HCT116 (cell line): Measurements from ENCODE around the gene SH3D19. TPM values are rescaled to one million over a fixed set of nuclear protein-coding genes. Genes with fewer than 3 reads are reported as not detected.

ENCODE experiments used
- ATAC-seq: fragments of 200-7000 bp; cut with Tn5 transposase; 2 replicates; pipeline ENCODE4 v1.9.1; 2020; ENCODE audit warnings: mild to moderate bottlenecking, moderate library complexity
- BruUV-seq: library from RNA; stranded (reverse); fragments of 400-500 nt; replicated peaks from 2 replicates; lab custom pipeline; 2021; lab: Mats Ljungman, UMichigan
- CTCF ChIA-PET: fragments of 300-600 bp; sonication (Branson Sonifier 250); formaldehyde crosslinking; loops from one replicate; lab custom pipeline; 2021; ENCODE audit warnings: antibody characterized with exemption; lab: Charles Lee
- POLR2A ChIA-PET: fragments of 300-600, 350-600 bp; sonication (Branson Sonifier 250); formaldehyde crosslinking; loops from one replicate; lab custom pipeline; 2021; ENCODE audit warnings: antibody characterized with exemption; lab: Charles Lee
- RAD21 ChIA-PET, 2 experiments: fragments of 300-600 bp; sonication (Branson Sonifier 250); formaldehyde crosslinking; loops; one replicate each; lab custom pipeline; 2023; ENCODE audit warnings: low total read pairs in 2 of 2; ENCODE audit not compliant: uncharacterized antibody in 2 of 2, unreplicated experiment in 2 of 2, low non-redundant PET in 1 of 2; lab: Charles Lee
- DNase-seq: peaks from one replicate; pipeline ENCODE4 v3.0.0-alpha.2; 2010; ENCODE audit warnings: low read depth, low spot score
- H2AFZ ChIP-seq: fragments of 200-600 bp; shearing (Covaris generic), sonication (generic); 2 replicates; pipeline ENCODE4 v1.6.1; 2017; ENCODE audit warnings: low read depth, mixed run types, mixed read lengths, antibody characterized with exemption, low read length; ENCODE audit not compliant: poor library complexity, severe bottlenecking
- H3K27ac ChIP-seq: 2 replicates; pipeline ENCODE4 v1.5.1; 2012; ENCODE audit warnings: low read depth, low read length
- H3K27me3 ChIP-seq: fragments of 200-600 bp; sonication (generic); 2 replicates; pipeline ENCODE4 v1.6.1; 2016; ENCODE audit warnings: mixed run types, low read length, mixed read lengths; ENCODE audit not compliant: insufficient read depth
- H3K36me3 ChIP-seq, 2 experiments: fragments of 200-500 bp in 1 of 2; fragments of 200-600 bp in 1 of 2; sonication (Bioruptor generic) in 1 of 2; sonication (generic) in 1 of 2; 2 replicates each; pipeline versions ENCODE4 v1.5.1 to v1.6.1; 2014 to 2016; ENCODE audit warnings: low read length in 2 of 2, inconsistent platforms in 1 of 2, mixed read lengths in 1 of 2, mixed run types in 1 of 2; ENCODE audit not compliant: insufficient read depth in 2 of 2, control insufficient read depth in 1 of 2
- H3K4me1 ChIP-seq, 2 experiments: fragments of 200-600 bp in 1 of 2; sonication (generic) in 1 of 2; 2 replicates each; pipeline versions ENCODE4 v1.5.1 to v1.6.1; 2012 to 2017; ENCODE audit warnings: low read length in 2 of 2, inconsistent platforms in 1 of 2, mild to moderate bottlenecking in 1 of 2, mixed read lengths in 1 of 2, mixed run types in 1 of 2, moderate library complexity in 1 of 2; ENCODE audit not compliant: insufficient read depth in 2 of 2, control insufficient read depth in 1 of 2
- H3K4me2 ChIP-seq: fragments of 200-600 bp; sonication (generic); 2 replicates; pipeline ENCODE4 v1.6.1; 2017; ENCODE audit warnings: mixed run types, low read length, mixed read lengths
- H3K4me3 ChIP-seq, 2 experiments: fragments of 200-600 bp in 1 of 2; sonication (generic) in 1 of 2; replicated peaks in 1 of 2; 2 replicates each; pipeline ENCODE4 v1.5.1; 2011 to 2016; ENCODE audit warnings: low read length in 2 of 2, control low read depth in 1 of 2, low read depth in 1 of 2, mild to moderate bottlenecking in 1 of 2, mixed read lengths in 1 of 2, mixed run types in 1 of 2
- H3K79me2 ChIP-seq: fragments of 200-600 bp; sonication (generic); 2 replicates; pipeline ENCODE4 v1.6.1; 2017; ENCODE audit warnings: mild to moderate bottlenecking, mixed run types, low read length, moderate library complexity, mixed read lengths; ENCODE audit not compliant: insufficient read depth
- H3K9ac ChIP-seq: fragments of 200-600 bp; sonication (generic); 2 replicates; pipeline ENCODE4 v1.6.1; 2016; ENCODE audit warnings: low read length, mixed read lengths
- H3K9me2 ChIP-seq: fragments of 200-600 bp; sonication (generic), shearing (Covaris generic); 2 replicates; pipeline ENCODE4 v1.6.1; 2017; ENCODE audit warnings: mixed run types, mild to moderate bottlenecking, moderate library complexity; ENCODE audit not compliant: insufficient read depth
- H3K9me3 ChIP-seq, 2 experiments: fragments of 200-500 bp in 1 of 2; fragments of 200-600 bp in 1 of 2; sonication (Bioruptor generic) in 1 of 2; sonication (generic) in 1 of 2; 2 replicates each; pipeline ENCODE4 v1.6.1; 2014 to 2017; ENCODE audit warnings: low read length in 2 of 2, mixed read lengths in 2 of 2, inconsistent platforms in 1 of 2, low read depth in 1 of 2, mild to moderate bottlenecking in 1 of 2, mixed run types in 1 of 2, moderate library complexity in 1 of 2; ENCODE audit not compliant: control insufficient read depth in 1 of 2, insufficient read depth in 1 of 2
- H4K20me1 ChIP-seq: fragments of 200-600 bp; sonication (generic), shearing (Covaris generic); 2 replicates; pipeline ENCODE4 v1.6.1; 2017; ENCODE audit warnings: mixed run types, mild to moderate bottlenecking, moderate library complexity; ENCODE audit not compliant: insufficient read depth
- CBX3 ChIP-seq: IDR thresholded peaks from 2 replicates; pipeline ENCODE4 v1.6.1; 2012; ENCODE audit warnings: low read depth
- EGR1 ChIP-seq: IDR thresholded peaks from 2 replicates; pipeline ENCODE4 v1.6.1; 2012; ENCODE audit warnings: low read depth
- EZH2phosphoT487 ChIP-seq: fragments of 200-600 bp; IDR thresholded peaks from 2 replicates; pipeline ENCODE4 v1.6.1; 2018; ENCODE audit warnings: antibody characterized with exemption, borderline replicate concordance
- FOSL1 ChIP-seq: IDR thresholded peaks from 2 replicates; pipeline ENCODE4 v1.6.1; 2012; ENCODE audit warnings: low read depth
- JUND ChIP-seq: IDR thresholded peaks from 2 replicates; pipeline ENCODE4 v1.6.1; 2012
- POLR2A ChIP-seq: IDR thresholded peaks from 2 replicates; pipeline ENCODE4 v1.7.0; 2011; ENCODE audit warnings: borderline replicate concordance; ENCODE audit not compliant: insufficient read depth, insufficient read length; ENCODE audit errors: extremely low read depth
- RAD21 ChIP-seq: IDR thresholded peaks from 2 replicates; pipeline ENCODE4 v1.6.1; 2012; ENCODE audit warnings: low read depth, mild to moderate bottlenecking
- SIN3A ChIP-seq: IDR thresholded peaks from 2 replicates; pipeline ENCODE4 v1.6.1; 2012; ENCODE audit warnings: low read depth
- SRF ChIP-seq: IDR thresholded peaks from 2 replicates; pipeline ENCODE4 v1.6.1; 2012; ENCODE audit warnings: low read depth
- YY1 ChIP-seq: IDR thresholded peaks from 2 replicates; pipeline ENCODE4 v1.6.1; 2011; ENCODE audit warnings: low read length, low read depth, moderate library complexity, mild to moderate bottlenecking; ENCODE audit not compliant: insufficient replicate concordance; ENCODE audit errors: extremely low read depth
- ZFX ChIP-seq: fragments of 450-650 bp; IDR thresholded peaks from 2 replicates; pipeline ENCODE4 v1.6.1; 2017
- ZNF274 ChIP-seq: fragments of 200-500 bp; sonication (Bioruptor generic); IDR thresholded peaks from 2 replicates; pipeline ENCODE4 v1.6.1; 2014; ENCODE audit warnings: mild to moderate bottlenecking, low read depth, low read length, inconsistent platforms
- intact Hi-C: fragments of 100-400 bp; cut with micrococcal nuclease; formaldehyde crosslinking; loops from 2 replicates; pipeline ENCODE4 v1.10.0; 2022
- total RNA-seq: library from RNA; stranded (reverse); gene quantifications from one replicate; pipeline ENCODE4 v1.2.1, GENCODE V29; 2021; ENCODE audit not compliant: unreplicated experiment
- TF ChIP-seq, protein P1 (sequence below): IDR thresholded peaks from 2 replicates; pipeline ENCODE4 v1.6.1; 2012; ENCODE audit warnings: low read depth

SH3D19 gene
- total RNA-seq, 1 experiment from 2014 or later = 37.5 TPM

- ATAC-seq (no peak), DNase-seq (no peak)
- BruUV-seq = no TSS peak
- Histone ChIP-seq H3K4me2 (no peak overlapping the region), H4K20me1 (no peaks in the 10 kb centered on the region), H3K36me3 (no peaks in the 10 kb centered on the region), H3K9me3 (no peaks in the 10 kb centered on the region), H2AFZ (no peak overlapping the region), H3K27me3 (no peaks in the 10 kb centered on the region), H3K4me1 (peaks cover 0 to 10% of the 10 kb centered on the region in 2 experiments; a peak in 2 of 4 replicates), H3K9me2 (no peaks in the 10 kb centered on the region), H3K27ac (no peak overlapping the region), H3K79me2 (no peaks in the 10 kb centered on the region), H3K9ac (no peak overlapping the region), H3K4me3 (no peak overlapping the region)
- RAD21 ChIA-PET = no interaction called here
- POLR2A ChIA-PET = no interaction called here
- CTCF ChIA-PET = no interaction called here
- intact Hi-C loops = no loop called here
- TF ChIP-seq SRF (no peak), CBX3 (no peak)
Measured at GRCh38 chr4:151094290-151094751, 231.1 kb downstream of the SH3D19 start.

DNA sequence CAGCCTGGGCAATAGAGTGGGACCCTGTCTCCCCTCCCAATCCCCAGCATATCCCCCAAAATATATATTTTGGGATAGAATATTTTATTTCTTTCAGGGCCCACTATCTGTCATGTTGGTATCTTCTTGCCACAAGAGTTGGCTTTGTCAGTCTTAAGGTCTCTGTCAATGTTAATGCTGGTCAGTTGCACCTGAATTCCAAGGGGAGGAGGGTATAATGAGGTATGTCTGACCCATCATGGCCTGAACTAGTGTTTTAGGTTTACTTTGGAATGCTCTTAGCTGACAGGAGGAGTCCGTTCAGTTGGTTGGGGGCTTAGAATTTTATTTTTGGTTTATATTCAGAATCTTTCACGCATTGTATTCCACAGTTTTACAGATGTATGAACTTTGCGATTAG lies 232.2 kb downstream of the SH3D19 start:
- Histone ChIP-seq H3K79me2 (no peaks in the 10 kb centered on the region), H3K4me2 (no peak overlapping the region), H3K4me1 (peaks cover 0 to 1% of the 10 kb centered on the region in 2 experiments; a peak in 1 of 4 replicates), H2AFZ (no peak overlapping the region), H3K4me3 (no peak overlapping the region), H3K9ac (no peak overlapping the region), H3K9me2 (no peaks in the 10 kb centered on the region), H3K9me3 (no peaks in the 10 kb centered on the region), H3K27me3 (no peaks in the 10 kb centered on the region), H3K27ac (no peak overlapping the region), H3K36me3 (no peaks in the 10 kb centered on the region), H4K20me1 (no peaks in the 10 kb centered on the region)
- ChIA-PET CTCF (no interaction called here), RAD21 (no interaction called here), POLR2A (no interaction called here)
- ATAC-seq (no peak), DNase-seq (no peak)
- intact Hi-C loops = no loop called here
- no peak for TF ChIP-seq POLR2A
- TF ChIP-seq YY1 = no peak
- no peak for TF ChIP-seq ZNF274
- TF ChIP-seq, protein P1, sequence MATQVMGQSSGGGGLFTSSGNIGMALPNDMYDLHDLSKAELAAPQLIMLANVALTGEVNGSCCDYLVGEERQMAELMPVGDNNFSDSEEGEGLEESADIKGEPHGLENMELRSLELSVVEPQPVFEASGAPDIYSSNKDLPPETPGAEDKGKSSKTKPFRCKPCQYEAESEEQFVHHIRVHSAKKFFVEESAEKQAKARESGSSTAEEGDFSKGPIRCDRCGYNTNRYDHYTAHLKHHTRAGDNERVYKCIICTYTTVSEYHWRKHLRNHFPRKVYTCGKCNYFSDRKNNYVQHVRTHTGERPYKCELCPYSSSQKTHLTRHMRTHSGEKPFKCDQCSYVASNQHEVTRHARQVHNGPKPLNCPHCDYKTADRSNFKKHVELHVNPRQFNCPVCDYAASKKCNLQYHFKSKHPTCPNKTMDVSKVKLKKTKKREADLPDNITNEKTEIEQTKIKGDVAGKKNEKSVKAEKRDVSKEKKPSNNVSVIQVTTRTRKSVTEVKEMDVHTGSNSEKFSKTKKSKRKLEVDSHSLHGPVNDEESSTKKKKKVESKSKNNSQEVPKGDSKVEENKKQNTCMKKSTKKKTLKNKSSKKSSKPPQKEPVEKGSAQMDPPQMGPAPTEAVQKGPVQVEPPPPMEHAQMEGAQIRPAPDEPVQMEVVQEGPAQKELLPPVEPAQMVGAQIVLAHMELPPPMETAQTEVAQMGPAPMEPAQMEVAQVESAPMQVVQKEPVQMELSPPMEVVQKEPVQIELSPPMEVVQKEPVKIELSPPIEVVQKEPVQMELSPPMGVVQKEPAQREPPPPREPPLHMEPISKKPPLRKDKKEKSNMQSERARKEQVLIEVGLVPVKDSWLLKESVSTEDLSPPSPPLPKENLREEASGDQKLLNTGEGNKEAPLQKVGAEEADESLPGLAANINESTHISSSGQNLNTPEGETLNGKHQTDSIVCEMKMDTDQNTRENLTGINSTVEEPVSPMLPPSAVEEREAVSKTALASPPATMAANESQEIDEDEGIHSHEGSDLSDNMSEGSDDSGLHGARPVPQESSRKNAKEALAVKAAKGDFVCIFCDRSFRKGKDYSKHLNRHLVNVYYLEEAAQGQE = no peak
- TF ChIP-seq ZFX = no peak
- no peak for TF ChIP-seq JUND
- no peak for TF ChIP-seq RAD21
- TF ChIP-seq SRF = no peak
- no peak for TF ChIP-seq FOSL1
- no peak for TF ChIP-seq SIN3A
- no peak for TF ChIP-seq EZH2phosphoT487
- TF ChIP-seq EGR1 = no peak
- no TSS peak for BruUV-seq
